Activated CD4-positive, alpha-beta T cell treated with anti-CD3 and anti-CD28 coated beads, Interleukin-2, Interleukin-6, amounts not matched to agents 100 ng/mL and 50 ng/mL, durations not matched to agents 16 hours and 8 hours (primary cell): ENCODE results near the gene ICA1L.

Source experiments
- DNase-seq: peaks from one replicate; pipeline ENCODE4 v3.0.0-alpha.2; 2020

ICA1L gene

DNA sequence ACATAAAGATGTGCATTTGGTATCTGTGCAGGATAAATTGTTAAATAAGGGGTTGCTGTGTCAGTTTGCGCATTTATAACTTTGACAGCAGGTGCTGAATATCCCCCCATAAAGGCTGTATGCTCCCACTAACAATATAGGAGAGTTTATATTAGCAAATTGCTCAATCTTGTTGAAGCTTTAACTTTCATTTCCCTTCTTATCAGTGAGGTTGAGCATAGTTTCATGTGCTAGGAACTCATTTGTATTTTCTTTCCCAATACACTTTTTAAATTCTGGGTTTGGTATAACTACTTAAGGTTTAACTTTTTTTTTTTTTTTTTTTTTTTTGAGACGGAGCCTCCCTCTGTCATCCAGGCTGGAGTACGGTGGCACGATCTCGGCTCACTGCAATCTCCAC, 147.8 kb downstream of the ICA1L start:
- no peak for DNase-seq
